ENCODE results near the gene DLG2.

DLG2 gene

GRCh38 chr11:84763931-84764330, 863.2 kb downstream of the DLG2 start:
- TF ChIP-seq CTCF (conservative IDR thresholded peaks at IDR 0.05; ENCODE audit: low read depth, low read length): no peak
- DNase-seq (ENCODE audit: low read depth): no peak
- no peak overlapping the region for H3K4me3 ChIP-seq (ENCODE audit: low read depth, low read length)

- no peak for DNase-seq (ENCODE audit: low read depth)
- no peak for TF ChIP-seq CTCF (conservative IDR thresholded peaks at IDR 0.05; ENCODE audit: low read depth, low read length)
Measured at GRCh38 chr11:84757711-84758110, 869.4 kb downstream of the DLG2 start.

GRCh38 chr11:84751371-84751770, 875.8 kb downstream of the DLG2 start:
- no peak overlapping the region for H3K4me3 ChIP-seq (ENCODE audit: low read depth, low read length)
- no peak for TF ChIP-seq CTCF (conservative IDR thresholded peaks at IDR 0.05; ENCODE audit: low read depth, low read length)
- no peak for DNase-seq (ENCODE audit: low read depth)

More at GRCh38 chr11:84757711-84758110, 869.4 kb downstream of the DLG2 start:
- H3K4me3 ChIP-seq (ENCODE audit: low read depth, low read length): no peak overlapping the region

GRCh38 chr11:84747871-84748270, 879.3 kb downstream of the DLG2 start:
- DNase-seq (ENCODE audit: low read depth): no peak
- TF ChIP-seq CTCF (conservative IDR thresholded peaks at IDR 0.05; ENCODE audit: low read depth, low read length): no peak
- no peak overlapping the region for H3K4me3 ChIP-seq (ENCODE audit: low read depth, low read length)

- DNase-seq (ENCODE audit: low read depth): no peak
- no peak overlapping the region for H3K4me3 ChIP-seq (ENCODE audit: low read depth, low read length)
- no peak for TF ChIP-seq CTCF (conservative IDR thresholded peaks at IDR 0.05; ENCODE audit: low read depth, low read length)
Measured at GRCh38 chr11:84740050-84740449, 887.1 kb downstream of the DLG2 start.

- TF ChIP-seq CTCF (conservative IDR thresholded peaks at IDR 0.05; ENCODE audit: low read depth, low read length): no peak
- no peak overlapping the region for H3K4me3 ChIP-seq (ENCODE audit: low read depth, low read length)
- DNase-seq (ENCODE audit: low read depth): no peak
Measured at GRCh38 chr11:84724256-84724655, 902.9 kb downstream of the DLG2 start.

- H3K4me3 ChIP-seq (ENCODE audit: low read depth, low read length): no peak overlapping the region
- no peak for TF ChIP-seq CTCF (conservative IDR thresholded peaks at IDR 0.05; ENCODE audit: low read depth, low read length)
- DNase-seq (ENCODE audit: low read depth): no peak
Measured at GRCh38 chr11:84722583-84723108, 904.5 kb downstream of the DLG2 start.

Data from choroid plexus epithelial cell (primary cell).